Thyroid gland (tissue), 4 donors: ENCODE data around the gene C9orf72.

Source experiments
- CTCF ChIP-seq, 6 experiments: fragments of 200-600 bp in 3 of 6; fragments of 450-650 bp in 3 of 6; sonication (generic) in 3 of 6; IDR thresholded peaks; one replicate each; pipeline ENCODE4 v1.5.1; 2016 to 2019; ENCODE audit warnings: antibody characterized with exemption in 6 of 6, mild to moderate bottlenecking in 2 of 6, inconsistent platforms in 1 of 6, moderate library complexity in 1 of 6
- POLR2A ChIP-seq, 2 donors: fragments of 450-650 bp; IDR thresholded peaks; one replicate each; pipeline ENCODE4 v1.6.1; 2017; ENCODE audit warnings: antibody characterized with exemption in 2 of 2, mild to moderate bottlenecking in 2 of 2, moderate library complexity in 1 of 2

GRCh38 chr9:27560457-27560856 is 12.8 kb downstream of the C9orf72 start:
- TF ChIP-seq CTCF (IDR thresholded peaks at IDR 0.05) (no peak), POLR2A (IDR thresholded peaks at IDR 0.05) (no peak)
